Activated CD8-positive, alpha-beta memory T cell treated with anti-CD3 and anti-CD28 coated beads for 36 hours (primary cell): Measurements from ENCODE around the gene ZNF358. TPM values are rescaled to one million over a fixed set of nuclear protein-coding genes. Genes with fewer than 3 reads are reported as not detected.

Experiments used
- CTCF ChIA-PET: fragments of 350-600 bp; sonication (Branson Sonifier 250); formaldehyde crosslinking; loops from one replicate; lab custom pipeline; 2021; ENCODE audit warnings: antibody characterized with exemption; lab: Charles Lee
- POLR2A ChIA-PET: fragments of 350-600 bp; sonication (Branson Sonifier 250); formaldehyde crosslinking; loops from one replicate; lab custom pipeline; 2021; ENCODE audit warnings: antibody characterized with exemption; lab: Charles Lee
- total RNA-seq, 2 experiments: library from RNA; stranded (reverse); gene quantifications; one replicate each; pipeline ENCODE4 v1.2.3, GENCODE V29; 2021

ZNF358 gene
- total RNA-seq, 2 experiments from 2014 or later, result 8.9 to 9.0 TPM

DNA sequence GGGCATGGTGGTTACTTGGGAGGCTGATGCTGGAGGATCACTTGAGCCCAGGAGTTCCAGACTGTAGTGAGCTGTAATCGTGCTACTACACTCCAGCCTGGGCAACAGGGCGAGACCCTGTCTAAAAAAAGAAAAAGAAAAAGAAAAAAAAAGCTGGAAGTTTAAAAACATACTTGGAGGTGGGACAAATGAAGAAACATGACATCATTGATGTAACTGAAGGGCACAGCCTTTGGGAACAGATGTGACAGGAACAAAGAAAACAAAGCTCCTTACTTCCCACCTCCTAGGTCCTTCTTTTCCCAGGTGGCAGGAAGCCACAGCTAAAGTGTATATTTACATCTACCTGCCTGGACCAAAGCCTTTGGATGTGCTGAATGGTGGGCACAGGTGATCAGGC, 29.0 kb upstream of the ZNF358 start:
- POLR2A ChIA-PET, result no interaction called here

GRCh38 chr19:7488736-7489353, 27.1 kb upstream of the ZNF358 start, which contains the start of gene PEX11G:
PEX11G (minus strand) TSS chr19:7489035; CDS start chr19:7489010, 25 bp downstream.
- POLR2A ChIA-PET, result no interaction called here
- CTCF ChIA-PET, result interaction anchor here (0.7 kb wide), 1 partner anchor 122 kb away, joined by 4 read pairs; no protein-coding TSS in a partner anchor

More for the DNA sequence above, 29.0 kb upstream of the ZNF358 start:
- CTCF ChIA-PET, result interaction anchor here (1.3 kb wide), 1 partner anchor 82 kb away, joined by 4 read pairs; no protein-coding TSS in a partner anchor

DNA sequence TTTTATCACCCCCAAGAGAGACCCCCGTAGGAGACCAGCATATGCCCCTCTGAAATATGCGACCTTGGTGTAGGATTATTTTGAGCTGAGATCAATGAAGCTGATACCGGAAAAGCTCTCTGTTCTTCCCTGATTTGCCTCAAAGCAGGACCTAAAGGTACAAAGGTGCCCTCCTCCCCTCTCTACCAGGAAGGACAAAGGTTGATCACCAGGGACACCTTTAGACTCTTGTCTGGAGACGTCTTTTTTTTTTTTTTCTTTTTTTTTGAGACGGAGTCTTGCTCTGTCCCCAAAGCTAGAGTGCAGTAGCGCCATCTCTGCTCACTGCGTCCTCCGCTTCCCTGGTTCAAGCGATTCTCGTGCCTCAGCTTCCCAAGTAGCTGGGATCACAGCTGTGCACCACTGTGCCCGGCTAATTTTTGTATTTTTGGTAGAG, 26.3 kb upstream of the ZNF358 start:
- ChIA-PET POLR2A (interaction anchor here (0.6 kb wide), 1 partner anchor 545 kb away, joined by 6 read pairs; no protein-coding TSS in a partner anchor), CTCF (interaction anchor here (0.7 kb wide), 1 partner anchor 123 kb away, joined by 4 read pairs; no protein-coding TSS in a partner anchor)

DNA sequence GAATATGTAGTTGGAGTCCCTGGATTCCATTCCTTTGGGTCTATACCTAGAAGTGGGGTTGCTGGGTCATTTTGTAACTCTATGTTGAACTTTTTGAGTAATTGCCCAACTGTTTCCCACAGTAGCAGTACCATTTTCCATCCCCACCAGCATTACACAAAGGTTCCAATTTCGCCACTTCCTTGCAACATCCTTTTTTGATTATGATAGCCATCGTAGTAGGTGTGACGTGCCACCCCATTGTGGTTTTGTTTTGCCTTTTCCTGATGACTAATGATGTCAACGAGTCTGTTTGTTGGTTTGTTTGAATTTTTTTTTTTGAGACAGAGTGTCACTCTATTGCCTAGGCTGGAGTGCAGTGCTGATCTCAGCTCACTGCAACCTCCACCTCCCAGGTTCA, 23.8 kb upstream of the ZNF358 start:
- ChIA-PET POLR2A (no interaction called here), CTCF (no interaction called here)

DNA sequence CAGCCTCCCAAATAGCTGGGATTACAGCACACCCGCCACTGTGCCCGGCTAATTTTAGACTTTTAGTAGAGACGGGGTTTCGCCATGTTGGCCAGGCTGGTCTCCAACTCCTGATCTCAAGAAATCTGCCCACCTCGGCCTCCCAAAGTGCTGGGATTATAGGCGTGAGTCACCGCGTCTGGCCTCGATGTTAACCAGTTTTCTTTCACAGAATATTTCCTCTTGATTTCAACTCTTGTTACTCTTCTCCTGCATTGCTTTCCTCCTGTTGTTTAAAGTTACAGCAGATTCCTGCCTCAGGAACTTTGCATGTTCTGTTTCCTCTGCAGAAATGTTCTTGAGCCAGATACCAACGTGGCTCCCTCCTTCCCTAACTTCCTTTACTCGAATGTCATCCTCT, 23.3 kb upstream of the ZNF358 start:
- CTCF ChIA-PET, result no interaction called here

GRCh38 chr19:7494416-7495098, 21.3 kb upstream of the ZNF358 start:
- POLR2A ChIA-PET, result interaction anchor here (0.5 kb wide), 1 partner anchor 87 kb away, joined by 5 read pairs; no protein-coding TSS in a partner anchor
- CTCF ChIA-PET, result interaction anchor here (0.6 kb wide), 1 partner anchor 140 kb away, joined by 4 read pairs; no protein-coding TSS in a partner anchor

More for the DNA sequence above, 23.3 kb upstream of the ZNF358 start:
- POLR2A ChIA-PET, result no interaction called here

- ChIA-PET CTCF (interaction anchor here (0.5 to 1.6 kb wide), 5 partner anchors 26 to 357 kb away, joined by 3 to 4 read pairs (median 3); no protein-coding TSS in a partner anchor), POLR2A (interaction anchor here (0.6 kb wide), 1 partner anchor 71 kb away, joined by 3 read pairs; no protein-coding TSS in a partner anchor)
Observed at GRCh38 chr19:7497292-7497691, 18.6 kb upstream of the ZNF358 start.

GRCh38 chr19:7500811-7501450, 15.0 kb upstream of the ZNF358 start:
- POLR2A ChIA-PET, result interaction anchor here (0.6 to 0.9 kb wide), 2 partner anchors 10 to 36 kb away, joined by 3 to 5 read pairs; no protein-coding TSS in a partner anchor
- CTCF ChIA-PET, result interaction anchor here (0.6 to 1.7 kb wide), 2 partner anchors 11 to 310 kb away, joined by 3 to 4 read pairs; no protein-coding TSS in a partner anchor

- CTCF ChIA-PET, result interaction anchor here (1.0 kb wide), 1 partner anchor 19 kb away, joined by 3 read pairs; no protein-coding TSS in a partner anchor
- POLR2A ChIA-PET, result no interaction called here
Observed at GRCh38 chr19:7502552-7502951, 13.4 kb upstream of the ZNF358 start.

DNA sequence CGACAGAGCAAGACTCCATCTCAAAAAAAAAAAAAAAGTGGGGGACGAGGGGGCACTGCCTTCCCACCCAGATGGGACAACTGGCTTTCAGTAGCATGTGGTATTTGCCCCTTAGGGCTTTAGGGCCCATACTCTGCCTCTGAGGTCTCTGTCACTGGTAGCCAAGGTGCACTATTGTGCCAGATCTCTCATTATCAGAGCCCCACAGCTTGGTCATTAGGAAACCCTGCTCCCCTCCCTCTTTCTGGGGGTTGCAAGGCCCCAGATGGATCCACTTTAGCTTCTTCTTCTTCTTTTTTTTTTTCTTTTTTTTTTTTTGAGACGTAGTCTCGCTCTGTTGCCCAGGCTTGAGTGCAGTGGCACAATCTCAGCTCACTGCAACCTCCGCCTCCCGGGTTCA, 11.2 kb upstream of the ZNF358 start:
- CTCF ChIA-PET, result no interaction called here
- POLR2A ChIA-PET, result no interaction called here

DNA sequence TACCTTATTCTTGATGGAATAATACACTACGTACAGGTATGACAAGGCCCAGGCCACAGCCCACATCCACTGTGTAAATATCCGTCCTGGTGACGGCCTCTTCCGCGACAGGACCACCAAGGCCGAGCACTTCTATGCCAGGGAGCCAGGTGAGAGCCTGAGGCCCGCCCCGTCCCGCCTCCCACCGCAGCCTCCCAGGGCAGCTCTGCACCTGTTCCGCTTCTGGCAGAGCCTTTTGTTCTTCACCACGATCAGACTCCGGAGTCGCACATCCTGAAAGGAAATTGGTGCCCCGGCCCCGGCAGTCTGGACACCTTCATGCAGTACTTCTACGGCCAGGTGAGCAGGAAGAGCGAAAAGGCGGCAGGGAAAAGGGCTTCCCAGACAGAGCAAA, 10.6 kb upstream of the ZNF358 start:
- POLR2A ChIA-PET, result no interaction called here
- CTCF ChIA-PET, result no interaction called here

DNA sequence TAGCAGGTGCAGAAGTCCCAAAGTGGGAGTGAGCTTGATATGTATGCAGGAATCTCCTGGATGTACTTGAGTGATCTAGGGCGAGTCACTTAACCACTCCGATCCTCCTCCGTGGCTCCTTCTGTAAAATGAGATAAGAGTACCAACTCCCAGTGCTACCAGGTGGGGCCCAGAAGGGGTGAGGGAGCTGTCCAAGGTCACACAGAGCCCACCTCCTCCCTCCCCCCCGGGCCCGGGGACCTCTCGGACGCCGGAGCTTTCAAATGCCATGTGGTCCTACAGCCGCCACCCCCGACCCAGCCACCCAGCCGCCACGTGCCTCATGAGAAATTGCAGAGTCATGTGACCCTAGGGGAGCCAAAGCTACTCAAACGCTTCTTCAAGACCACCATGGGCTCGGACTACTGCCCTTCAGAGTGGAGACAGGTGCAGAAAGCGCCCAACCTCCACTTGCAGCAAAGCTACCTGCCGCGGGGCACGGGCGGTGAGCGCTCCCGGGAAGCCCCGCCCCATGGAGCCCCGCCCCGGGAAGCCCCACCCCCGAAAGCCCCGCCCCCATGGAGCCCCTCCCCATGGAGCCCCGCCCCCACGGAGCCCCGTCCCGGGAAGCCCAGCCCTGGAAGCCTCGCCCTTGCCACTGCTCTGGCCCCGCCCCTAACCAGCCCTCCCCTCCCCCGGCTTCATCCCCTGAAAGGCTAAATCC, 10.1 kb upstream of the ZNF358 start:
- POLR2A ChIA-PET, result no interaction called here
- CTCF ChIA-PET, result no interaction called here

- ChIA-PET CTCF (no interaction called here), POLR2A (no interaction called here)
Observed at GRCh38 chr19:7506385-7507328, 9.2 kb upstream of the ZNF358 start.

- ChIA-PET CTCF (no interaction called here), POLR2A (no interaction called here)
Observed at GRCh38 chr19:7507884-7508283, 8.0 kb upstream of the ZNF358 start.

DNA sequence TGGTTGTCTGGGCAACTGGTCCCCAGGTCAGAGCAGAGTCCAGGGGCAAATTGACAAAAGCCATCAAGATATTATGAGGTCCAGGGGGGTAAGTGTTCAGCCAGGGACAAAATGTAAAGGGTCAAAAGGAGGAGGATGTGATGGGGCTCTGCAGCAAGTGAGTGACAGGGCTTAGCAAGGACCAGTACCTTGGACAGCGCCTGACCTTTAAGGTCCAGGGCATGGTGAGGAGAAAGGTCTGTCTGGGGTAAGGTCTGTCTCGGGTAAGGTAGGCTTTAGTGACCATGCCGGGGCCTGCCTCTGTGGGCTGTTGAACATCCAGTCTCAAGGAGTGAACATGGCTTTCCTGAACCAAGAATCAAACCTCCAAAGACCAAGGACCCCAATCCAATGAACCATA, 6.3 kb upstream of the ZNF358 start:
- POLR2A ChIA-PET, result no interaction called here

DNA sequence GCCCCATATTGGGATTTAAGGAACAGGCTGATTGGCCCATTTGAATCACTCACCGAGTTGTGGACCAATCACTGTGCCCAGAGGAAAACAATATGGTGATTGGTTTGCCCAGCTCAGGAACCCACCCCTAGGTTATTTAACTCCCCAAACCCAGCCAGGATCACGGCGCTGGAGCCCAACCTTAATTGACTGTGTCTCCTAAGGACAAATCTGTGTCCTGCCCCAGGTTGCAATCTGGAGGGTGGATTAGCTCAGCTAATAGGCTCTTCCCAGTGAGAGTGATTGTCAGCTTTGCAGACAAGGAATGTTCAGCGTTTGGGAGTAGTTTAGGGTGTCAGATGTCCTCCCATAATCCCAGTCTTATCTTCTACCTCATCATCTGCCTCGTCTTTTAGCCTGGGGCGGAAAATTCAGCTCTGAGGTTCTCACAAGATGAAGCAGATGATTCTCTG, 3.5 kb upstream of the ZNF358 start:
- CTCF ChIA-PET, result no interaction called here
- POLR2A ChIA-PET, result interaction anchor here (0.6 kb wide), 1 partner anchor 87 kb away, joined by 3 read pairs; no protein-coding TSS in a partner anchor

More for the DNA sequence above, 6.3 kb upstream of the ZNF358 start:
- CTCF ChIA-PET, result no interaction called here

GRCh38 chr19:7513809-7514642, 1.9 kb upstream of the ZNF358 start:
- POLR2A ChIA-PET, result no interaction called here
- CTCF ChIA-PET, result interaction anchor here (0.6 kb wide), 1 partner anchor 55 kb away, joined by 3 read pairs; no protein-coding TSS in a partner anchor
